Kidney (tissue), 14 donors: Measurements from ENCODE around the gene PRKD2. TPM values are rescaled to one million over a fixed set of nuclear protein-coding genes. Genes with fewer than 3 reads are reported as not detected.

ENCODE experiments used
- DNase-seq, 5 donors: peaks; one replicate each; pipeline ENCODE4 v3.0.0-alpha.2; 2013 to 2020
- FAIRE-seq: peaks from 2 replicates; lab custom pipeline; 2012; peaks lifted over from hg19 to GRCh38; lab: Jason Lieb, UNC
- H3K27ac ChIP-seq, 2 donors: one replicate each; pipeline ENCODE4 v1.7.0; 2013; ENCODE audit warnings: low read depth in 2 of 2, low read length in 2 of 2, inconsistent platforms in 1 of 2
- H3K27me3 ChIP-seq: one replicate; pipeline ENCODE4 v1.7.1; 2013; ENCODE audit warnings: low read length, inconsistent platforms; ENCODE audit not compliant: control insufficient read depth, insufficient read depth
- H3K36me3 ChIP-seq, 3 donors: one replicate each; pipeline versions ENCODE4 v1.7.0 to v1.7.1; 2013; ENCODE audit warnings: low read length in 3 of 3, control low read depth in 1 of 3, inconsistent platforms in 1 of 3; ENCODE audit not compliant: insufficient read depth in 3 of 3, control insufficient read depth in 2 of 3
- H3K4me1 ChIP-seq, 3 donors: one replicate each; pipeline versions ENCODE4 v1.7.0 to v1.7.1; 2013; ENCODE audit warnings: low read length in 3 of 3, inconsistent platforms in 1 of 3, low read depth in 1 of 3; ENCODE audit not compliant: control insufficient read depth in 2 of 3, insufficient read depth in 2 of 3
- H3K4me3 ChIP-seq, 3 donors: one replicate each; pipeline versions ENCODE4 v1.7.0 to v1.8.1; 2013; ENCODE audit warnings: low read length in 3 of 3, control low read depth in 1 of 3, inconsistent platforms in 1 of 3
- H3K9ac ChIP-seq, 3 donors: one replicate each; pipeline versions ENCODE4 v1.7.0 to v1.7.1; 2013; ENCODE audit warnings: low read length in 3 of 3, control low read depth in 1 of 3, inconsistent platforms in 1 of 3
- H3K9me3 ChIP-seq, 3 donors: one replicate each; pipeline versions ENCODE4 v1.7.0 to v1.7.1; 2013; ENCODE audit warnings: low read length in 3 of 3, control low read depth in 1 of 3, inconsistent platforms in 1 of 3; ENCODE audit not compliant: control insufficient read depth in 2 of 3, insufficient read depth in 1 of 3
- intact Hi-C: fragments of 100-400 bp; cut with DNase I; formaldehyde crosslinking; loops from one replicate; pipeline ENCODE4 v1.11.1; 2022
- polyA plus RNA-seq: library from polyadenylated mRNA; stranded (reverse); fragments of 350-450 nt; fragmentation: Illumina TruSeq; extraction: RNeasy Lipid Tissue Mini Kit (QIAGEN cat#74804); gene quantifications from one replicate; pipeline ENCODE4 v1.2.3, GENCODE V29; 2014; ENCODE audit warnings: low read depth, low replicate concordance; ENCODE audit not compliant: insufficient read depth
- total RNA-seq: library from RNA; stranded (reverse); fragmentation: NEBNext Ultra II Directional; extraction: Animal tissue kit (Norgen Biotek cat#: 25700); gene quantifications from one replicate; pipeline ENCODE4 v1.2.1, GENCODE V29; 2021
- TF ChIP-seq, protein P1 (sequence below): IDR thresholded peaks from 3 replicates; pipeline ENCODE4 v1.5.1; 2012; ENCODE audit warnings: mild to moderate bottlenecking, moderate library complexity, borderline replicate concordance; ENCODE audit not compliant: insufficient read depth; ENCODE audit errors: extremely low read depth
- donor health status: control.
- donor health status: control.
- donor health status: control.
- donor health status: control.
- donor health status: control.
- donor health status: DM: yes; HTN: yes; CAD: no.
- donor health status: Normal renal cell carcinoma (clear cell type).

Gene PRKD2
- total and polyA plus RNA-seq, 2 donors from 2014 or later, result 26.7 to 69.8 TPM

DNA sequence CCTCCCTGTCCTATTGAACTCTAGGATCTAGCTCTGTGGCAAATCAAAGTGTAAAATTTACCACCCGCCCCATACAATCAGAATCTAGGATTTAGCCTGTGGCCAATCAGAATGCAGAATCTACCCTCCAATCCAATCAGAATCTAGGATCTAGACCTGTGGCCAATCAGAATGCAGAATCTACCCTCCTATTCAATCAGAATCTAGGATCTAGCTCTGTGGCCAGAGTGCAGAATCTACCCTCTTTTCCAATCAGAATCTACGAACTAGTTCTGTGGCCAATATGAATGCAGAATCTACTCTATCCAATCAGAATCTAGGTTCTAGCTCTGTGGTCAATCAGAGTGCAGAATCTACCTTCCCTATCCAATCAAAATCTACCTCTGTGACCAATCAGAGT lies 25.8 kb downstream of the PRKD2 start:
- Histone ChIP-seq H3K9ac (no peak overlapping the region), H3K4me1 (no peaks in the 10 kb centered on the region), H3K9me3 (no peaks in the 10 kb centered on the region), H3K4me3 (no peak overlapping the region), H3K36me3 (peaks cover 19 to 48% (median 46%) of the 10 kb centered on the region in 3 donors), H3K27me3 (no peaks in the 10 kb centered on the region), H3K27ac (no peak overlapping the region)
- TF ChIP-seq, protein P1, sequence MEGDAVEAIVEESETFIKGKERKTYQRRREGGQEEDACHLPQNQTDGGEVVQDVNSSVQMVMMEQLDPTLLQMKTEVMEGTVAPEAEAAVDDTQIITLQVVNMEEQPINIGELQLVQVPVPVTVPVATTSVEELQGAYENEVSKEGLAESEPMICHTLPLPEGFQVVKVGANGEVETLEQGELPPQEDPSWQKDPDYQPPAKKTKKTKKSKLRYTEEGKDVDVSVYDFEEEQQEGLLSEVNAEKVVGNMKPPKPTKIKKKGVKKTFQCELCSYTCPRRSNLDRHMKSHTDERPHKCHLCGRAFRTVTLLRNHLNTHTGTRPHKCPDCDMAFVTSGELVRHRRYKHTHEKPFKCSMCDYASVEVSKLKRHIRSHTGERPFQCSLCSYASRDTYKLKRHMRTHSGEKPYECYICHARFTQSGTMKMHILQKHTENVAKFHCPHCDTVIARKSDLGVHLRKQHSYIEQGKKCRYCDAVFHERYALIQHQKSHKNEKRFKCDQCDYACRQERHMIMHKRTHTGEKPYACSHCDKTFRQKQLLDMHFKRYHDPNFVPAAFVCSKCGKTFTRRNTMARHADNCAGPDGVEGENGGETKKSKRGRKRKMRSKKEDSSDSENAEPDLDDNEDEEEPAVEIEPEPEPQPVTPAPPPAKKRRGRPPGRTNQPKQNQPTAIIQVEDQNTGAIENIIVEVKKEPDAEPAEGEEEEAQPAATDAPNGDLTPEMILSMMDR, result no peak
- DNase-seq, result no peak
- FAIRE-seq, result no peak
- intact Hi-C loops, result no loop called here

DNA sequence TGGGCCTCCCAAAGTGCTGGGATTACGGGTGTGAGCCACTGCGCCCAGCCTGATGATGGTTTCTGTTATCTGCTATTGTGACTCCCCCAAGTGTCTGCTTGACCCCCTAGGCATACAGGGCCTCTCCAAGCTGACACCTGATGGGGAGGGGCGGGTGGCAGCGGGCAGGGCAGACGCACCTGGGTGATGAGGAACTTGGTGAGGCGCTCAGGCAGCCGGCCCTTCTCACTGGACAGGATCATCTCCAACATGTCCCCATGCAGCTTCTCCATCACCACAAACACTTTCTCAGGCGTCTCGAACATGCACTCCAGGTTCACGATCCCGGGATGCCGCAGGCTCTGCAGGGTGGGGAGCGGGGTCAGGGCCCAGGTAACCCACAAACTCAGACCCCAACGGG lies 27.6 kb downstream of the PRKD2 start:
- peaks cover 17 to 53% (median 52%) of the 10 kb centered on the region in 3 donors for H3K36me3 ChIP-seq
- no peak for DNase-seq
- no peak overlapping the region for H3K9ac ChIP-seq
- no peak for FAIRE-seq
- TF ChIP-seq, protein P1, result no peak
- H3K27me3 ChIP-seq, result no peaks in the 10 kb centered on the region
- H3K4me3 ChIP-seq, result no peak overlapping the region
- H3K4me1 ChIP-seq, result no peaks in the 10 kb centered on the region
- no peak overlapping the region for H3K27ac ChIP-seq
- intact Hi-C loops, result no loop called here
- no peaks in the 10 kb centered on the region for H3K9me3 ChIP-seq

DNA sequence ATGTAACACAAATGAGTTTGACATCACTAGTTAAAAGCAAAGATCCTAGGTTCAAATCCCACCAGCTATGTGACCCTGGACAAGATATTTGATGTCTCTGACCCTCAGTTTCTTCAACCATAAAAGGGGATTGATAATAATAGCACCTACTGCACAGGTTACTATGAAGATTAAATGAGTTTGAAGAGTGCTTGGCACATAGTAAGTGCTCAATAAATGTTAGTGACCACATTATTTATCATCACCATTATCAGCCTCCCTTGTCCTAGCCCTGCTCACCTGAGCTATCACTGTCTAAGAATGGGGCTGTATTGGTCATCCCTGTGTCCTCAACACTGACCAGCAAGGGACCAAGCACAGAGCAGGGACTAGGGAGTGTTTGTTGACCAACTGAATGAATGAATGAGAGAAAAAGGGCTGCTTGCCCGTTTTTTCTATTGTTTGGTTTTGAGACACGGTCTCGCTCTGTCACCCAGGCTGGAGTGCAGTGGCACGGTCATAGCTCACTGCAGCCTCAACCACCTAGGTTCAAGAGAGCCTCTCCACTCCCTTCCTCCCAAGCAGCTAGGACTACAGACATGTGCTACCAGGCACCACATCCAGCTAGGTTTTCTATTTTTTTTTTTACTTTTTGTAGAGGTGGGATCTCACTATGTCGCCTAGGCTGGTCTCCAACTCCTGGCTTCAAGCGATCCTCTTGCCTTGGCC lies 29.3 kb downstream of the PRKD2 start:
- DNase-seq (no peak), FAIRE-seq (no peak)
- Histone ChIP-seq H3K27ac (no peak overlapping the region), H3K36me3 (peaks cover 11 to 45% (median 41%) of the 10 kb centered on the region in 3 donors), H3K4me3 (no peak overlapping the region), H3K27me3 (no peaks in the 10 kb centered on the region), H3K9ac (no peak overlapping the region), H3K9me3 (no peaks in the 10 kb centered on the region), H3K4me1 (no peaks in the 10 kb centered on the region)
- intact Hi-C loops, result no loop called here
- TF ChIP-seq, protein P1, result no peak
